Suprapubic skin (tissue), 4 donors: Measurements from ENCODE around the gene EML4. TPM values are rescaled to one million over a fixed set of nuclear protein-coding genes. Genes with fewer than 3 reads are reported as not detected.

ENCODE experiments used
- DNase-seq, 2 donors: peaks; one replicate each; pipeline ENCODE4 v3.0.0-alpha.2; 2019; ENCODE audit warnings: low spot score in 2 of 2
- H3K27ac ChIP-seq: fragments of 200-600 bp; sonication (generic); one replicate; pipeline ENCODE4 v1.5.1; 2019
- H3K27me3 ChIP-seq: fragments of 200-600 bp; sonication (generic); one replicate; pipeline ENCODE4 v1.5.1; 2019
- H3K36me3 ChIP-seq: fragments of 200-600 bp; sonication (generic); one replicate; pipeline ENCODE4 v1.5.1; 2019
- H3K4me1 ChIP-seq: fragments of 200-600 bp; sonication (generic); one replicate; pipeline ENCODE4 v1.5.1; 2019
- H3K4me3 ChIP-seq: fragments of 200-600 bp; sonication (generic); one replicate; pipeline ENCODE4 v1.5.1; 2019; ENCODE audit warnings: mild to moderate bottlenecking
- H3K9me3 ChIP-seq: fragments of 200-600 bp; sonication (generic); one replicate; pipeline ENCODE4 v1.5.1; 2019
- CTCF ChIP-seq, 2 donors: fragments of 200-600 bp in 1 of 2; fragments of 450-650 bp in 1 of 2; sonication (generic) in 1 of 2; IDR thresholded peaks; one replicate each; pipeline ENCODE4 v1.5.1; 2016 to 2019; ENCODE audit warnings: antibody characterized with exemption in 2 of 2, mild to moderate bottlenecking in 1 of 2, moderate library complexity in 1 of 2
- EP300 ChIP-seq: sonication (generic); formaldehyde crosslinking; IDR thresholded peaks from one replicate; pipeline ENCODE4 v1.6.1; 2017; ENCODE audit warnings: antibody characterized with exemption
- POLR2A ChIP-seq, 2 donors: fragments of 450-650 bp; IDR thresholded peaks; one replicate each; pipeline ENCODE4 v1.6.1; 2017; ENCODE audit warnings: antibody characterized with exemption in 2 of 2, mild to moderate bottlenecking in 2 of 2, moderate library complexity in 2 of 2
- POLR2AphosphoS5 ChIP-seq, 3 donors: sonication (generic); formaldehyde crosslinking; IDR thresholded peaks; one replicate each; pipeline ENCODE4 v1.6.1; 2017; ENCODE audit warnings: antibody characterized with exemption in 3 of 3
- WGBS: methylation state at CpG from one replicate; pipeline ENCODE4 v1.1.5; 2018; 5-methylcytosine and 5-hydroxymethylcytosine counted together
- total RNA-seq, 4 donors: library from RNA; depleted of rRNA; stranded (reverse); fragments of >200 nt; gene quantifications; one replicate each; pipeline ENCODE4 v1.1.0, GENCODE V29; 2016

EML4 gene
- total RNA-seq, 4 donors from 2014 or later, result 38.9 to 67.1 (median 43.3) TPM

GRCh38 chr2:42328923-42329322 is 159.8 kb downstream of the EML4 start:
- H3K4me3 ChIP-seq, result no peak overlapping the region
- no peaks in the 10 kb centered on the region for H3K27me3 ChIP-seq
- TF ChIP-seq CTCF (IDR thresholded peaks at IDR 0.05) (no peak), POLR2AphosphoS5 (IDR thresholded peaks at IDR 0.05) (no peak), POLR2A (IDR thresholded peaks at IDR 0.05) (no peak), EP300 (no peak)
- H3K9me3 ChIP-seq, result no peaks in the 10 kb centered on the region
- H3K36me3 ChIP-seq, result peaks cover 52% of the 10 kb centered on the region
- no peak overlapping the region for H3K27ac ChIP-seq
- WGBS, result 96% methylated on average over 6 of the region's 6 CpGs
- H3K4me1 ChIP-seq, result peaks cover 7% of the 10 kb centered on the region
- no peak for DNase-seq

GRCh38 chr2:42329736-42330135 is 160.6 kb downstream of the EML4 start:
- WGBS, result 91% methylated on average over 5 of the region's 5 CpGs
- Histone ChIP-seq H3K36me3 (peaks cover 53% of the 10 kb centered on the region), H3K27ac (no peak overlapping the region)

GRCh38 chr2:42331569-42332284 is 162.6 kb downstream of the EML4 start:
- WGBS, result 82% methylated on average over 9 of the region's 9 CpGs

More at GRCh38 chr2:42329736-42330135, 160.6 kb downstream of the EML4 start:
- Histone ChIP-seq H3K4me3 (no peak overlapping the region), H3K27me3 (no peaks in the 10 kb centered on the region), H3K9me3 (no peaks in the 10 kb centered on the region), H3K4me1 (peaks cover 7% of the 10 kb centered on the region)
- DNase-seq, result no peak
- TF ChIP-seq EP300, result no peak
- TF ChIP-seq POLR2AphosphoS5 (IDR thresholded peaks at IDR 0.05), result no peak
- TF ChIP-seq CTCF (IDR thresholded peaks at IDR 0.05), result no peak
- no peak for TF ChIP-seq POLR2A (IDR thresholded peaks at IDR 0.05)

GRCh38 chr2:42332575-42332974 is 163.4 kb downstream of the EML4 start:
- H3K9me3 ChIP-seq, result no peaks in the 10 kb centered on the region
- no peak overlapping the region for H3K4me3 ChIP-seq
- no peak for TF ChIP-seq POLR2A (IDR thresholded peaks at IDR 0.05)
- no peak for TF ChIP-seq EP300
- no peak for TF ChIP-seq CTCF (IDR thresholded peaks at IDR 0.05)
- TF ChIP-seq POLR2AphosphoS5 (IDR thresholded peaks at IDR 0.05), result no peak
- H3K36me3 ChIP-seq, result peaks cover 47% of the 10 kb centered on the region
- H3K27ac ChIP-seq, result no peak overlapping the region
- WGBS, result 95% methylated on average over 4 of the region's 4 CpGs
- no peak for DNase-seq
- no peaks in the 10 kb centered on the region for H3K27me3 ChIP-seq
- peaks cover 5% of the 10 kb centered on the region for H3K4me1 ChIP-seq

More at GRCh38 chr2:42331569-42332284, 162.6 kb downstream of the EML4 start:
- H3K4me3 ChIP-seq, result no peak overlapping the region
- peaks cover 7% of the 10 kb centered on the region for H3K4me1 ChIP-seq
- H3K9me3 ChIP-seq, result no peaks in the 10 kb centered on the region
- DNase-seq, result no peak
- no peaks in the 10 kb centered on the region for H3K27me3 ChIP-seq
- TF ChIP-seq EP300 (no peak), CTCF (IDR thresholded peaks at IDR 0.05) (no peak), POLR2AphosphoS5 (IDR thresholded peaks at IDR 0.05) (no peak), POLR2A (IDR thresholded peaks at IDR 0.05) (no peak)
- H3K36me3 ChIP-seq, result peaks cover 51% of the 10 kb centered on the region
- H3K27ac ChIP-seq, result no peak overlapping the region

- Histone ChIP-seq H3K27me3 (no peaks in the 10 kb centered on the region), H3K4me3 (no peak overlapping the region), H3K4me1 (peaks cover 3% of the 10 kb centered on the region), H3K27ac (no peak overlapping the region), H3K9me3 (no peaks in the 10 kb centered on the region), H3K36me3 (peaks cover 54% of the 10 kb centered on the region)
- TF ChIP-seq CTCF (IDR thresholded peaks at IDR 0.05) (no peak), POLR2AphosphoS5 (IDR thresholded peaks at IDR 0.05) (no peak), POLR2A (IDR thresholded peaks at IDR 0.05) (no peak), EP300 (no peak)
- DNase-seq, result no peak
- WGBS, result 95% methylated on average over 4 of the region's 4 CpGs
Observed at GRCh38 chr2:42333579-42333978, 164.4 kb downstream of the EML4 start.
